Prostate gland (tissue), 2 donors: ENCODE data around the gene POPDC3. TPM values are rescaled to one million over a fixed set of nuclear protein-coding genes. Genes with fewer than 3 reads are reported as not detected.

Experiments used
- DNase-seq: peaks from one replicate; pipeline ENCODE4 v3.0.0-alpha.2; 2019; ENCODE audit warnings: low spot score
- H3K27ac ChIP-seq, 2 donors: fragments of 200-600 bp; sonication (generic); 2 replicates each; pipeline ENCODE4 v1.5.1; 2017 to 2019
- H3K27me3 ChIP-seq: fragments of 200-600 bp; sonication (generic); replicated peaks from 2 replicates; pipeline ENCODE4 v1.5.1; 2019; ENCODE audit not compliant: insufficient read depth
- H3K36me3 ChIP-seq, 2 donors: fragments of 200-600 bp; sonication (generic); 1 replicate in 1 of 2; 2 replicates in 1 of 2; pipeline versions ENCODE4 v1.5.1 to v1.8.1; 2017 to 2019
- H3K4me1 ChIP-seq: fragments of 200-600 bp; sonication (generic); replicated peaks from 2 replicates; pipeline ENCODE4 v1.5.1; 2019
- H3K4me3 ChIP-seq, 2 donors: fragments of 200-600 bp; sonication (generic); 2 replicates each; pipeline ENCODE4 v1.5.1; 2017 to 2019
- H3K9me3 ChIP-seq: fragments of 200-600 bp; sonication (generic); 2 replicates; pipeline ENCODE4 v1.5.1; 2017
- POLR2A ChIP-seq: fragments of 450-650 bp; IDR thresholded peaks from one replicate; pipeline ENCODE4 v1.6.1; 2016; ENCODE audit warnings: antibody characterized with exemption, mild to moderate bottlenecking
- POLR2AphosphoS5 ChIP-seq: sonication (generic); formaldehyde crosslinking; IDR thresholded peaks from one replicate; pipeline ENCODE4 v1.6.1; 2017; ENCODE audit warnings: antibody characterized with exemption
- WGBS: methylation state at CpG from one replicate; pipeline ENCODE4 v1.1.5; 2018; 5-methylcytosine and 5-hydroxymethylcytosine counted together
- intact Hi-C: fragments of 100-400 bp; cut with DNase I; formaldehyde crosslinking; loops from one replicate; pipeline ENCODE4 v1.14.2; 2022
- total RNA-seq, 2 donors: library from RNA; depleted of rRNA; stranded (reverse); fragments of >200 nt; gene quantifications; one replicate each; pipeline ENCODE4 v1.1.0, GENCODE V29; 2016
- TF ChIP-seq, protein P1 (sequence below), 4 experiments: fragments of 200-600 bp in 2 of 4; fragments of 450-650 bp in 2 of 4; sonication (generic) in 2 of 4; IDR thresholded peaks; 1 replicate in 3 of 4; 2 replicates in 1 of 4; pipeline ENCODE4 v1.5.1; 2016 to 2019; ENCODE audit warnings: antibody characterized with exemption in 4 of 4, mild to moderate bottlenecking in 2 of 4, moderate library complexity in 2 of 4

POPDC3 gene
- total RNA-seq, 2 donors from 2014 or later: 2.3 TPM; not detected in 1

DNA sequence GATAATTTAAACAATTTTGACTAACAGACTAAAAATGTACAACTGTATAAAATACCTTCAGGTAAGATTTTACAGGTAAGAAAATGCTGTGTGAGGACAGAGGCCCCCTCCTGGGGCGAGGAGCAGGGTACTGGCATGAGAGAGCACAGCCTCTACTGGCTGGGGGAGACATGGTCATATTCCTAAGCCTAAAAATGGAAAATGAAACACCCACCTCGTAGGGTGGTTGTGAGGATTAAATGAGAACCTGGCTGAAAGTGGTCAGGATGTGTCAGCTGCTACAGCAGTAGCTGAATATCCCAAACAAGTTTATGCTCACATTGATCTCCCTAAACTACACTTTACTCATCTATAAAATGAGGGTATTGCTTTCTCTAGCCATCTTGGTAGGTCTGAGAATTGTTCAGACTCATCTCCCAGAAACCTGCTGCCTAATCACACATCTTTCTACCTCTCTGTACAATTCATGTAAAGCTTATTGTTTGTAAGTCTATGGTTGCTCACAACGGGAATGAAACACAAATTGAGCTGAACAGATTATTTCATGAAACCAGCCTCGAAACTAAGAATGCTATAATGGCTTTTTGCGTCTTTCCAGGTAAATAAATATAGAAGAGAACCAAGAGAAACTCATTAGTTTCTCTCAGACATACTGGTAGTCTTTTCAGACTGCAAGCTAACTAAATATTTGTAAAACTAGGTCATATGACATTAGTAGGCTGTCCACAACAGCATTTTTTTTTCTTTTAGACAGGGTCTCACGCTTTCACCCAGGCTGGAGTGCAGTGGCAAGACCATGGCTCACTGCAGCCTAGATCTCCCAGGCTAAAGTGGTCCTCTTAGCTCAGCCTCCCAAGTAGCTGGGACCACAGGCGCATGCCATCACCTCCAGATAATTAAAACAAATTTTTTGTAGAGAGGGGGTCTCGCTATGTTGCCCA, 69.6 kb downstream of the POPDC3 start:
- H3K4me3 ChIP-seq: no peak overlapping the region
- intact Hi-C loops: no loop called here
- H3K27me3 ChIP-seq: no peaks in the 10 kb centered on the region
- DNase-seq: no peak
- no peak overlapping the region for H3K27ac ChIP-seq
- no peak for TF ChIP-seq POLR2A
- TF ChIP-seq POLR2AphosphoS5: no peak
- TF ChIP-seq, protein P1, sequence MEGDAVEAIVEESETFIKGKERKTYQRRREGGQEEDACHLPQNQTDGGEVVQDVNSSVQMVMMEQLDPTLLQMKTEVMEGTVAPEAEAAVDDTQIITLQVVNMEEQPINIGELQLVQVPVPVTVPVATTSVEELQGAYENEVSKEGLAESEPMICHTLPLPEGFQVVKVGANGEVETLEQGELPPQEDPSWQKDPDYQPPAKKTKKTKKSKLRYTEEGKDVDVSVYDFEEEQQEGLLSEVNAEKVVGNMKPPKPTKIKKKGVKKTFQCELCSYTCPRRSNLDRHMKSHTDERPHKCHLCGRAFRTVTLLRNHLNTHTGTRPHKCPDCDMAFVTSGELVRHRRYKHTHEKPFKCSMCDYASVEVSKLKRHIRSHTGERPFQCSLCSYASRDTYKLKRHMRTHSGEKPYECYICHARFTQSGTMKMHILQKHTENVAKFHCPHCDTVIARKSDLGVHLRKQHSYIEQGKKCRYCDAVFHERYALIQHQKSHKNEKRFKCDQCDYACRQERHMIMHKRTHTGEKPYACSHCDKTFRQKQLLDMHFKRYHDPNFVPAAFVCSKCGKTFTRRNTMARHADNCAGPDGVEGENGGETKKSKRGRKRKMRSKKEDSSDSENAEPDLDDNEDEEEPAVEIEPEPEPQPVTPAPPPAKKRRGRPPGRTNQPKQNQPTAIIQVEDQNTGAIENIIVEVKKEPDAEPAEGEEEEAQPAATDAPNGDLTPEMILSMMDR (IDR thresholded peaks at IDR 0.05): no peak
- no peaks in the 10 kb centered on the region for H3K4me1 ChIP-seq
- no peaks in the 10 kb centered on the region for H3K9me3 ChIP-seq
- H3K36me3 ChIP-seq: no peaks in the 10 kb centered on the region
- WGBS: 70% methylated on average over 8 of the region's 8 CpGs

DNA sequence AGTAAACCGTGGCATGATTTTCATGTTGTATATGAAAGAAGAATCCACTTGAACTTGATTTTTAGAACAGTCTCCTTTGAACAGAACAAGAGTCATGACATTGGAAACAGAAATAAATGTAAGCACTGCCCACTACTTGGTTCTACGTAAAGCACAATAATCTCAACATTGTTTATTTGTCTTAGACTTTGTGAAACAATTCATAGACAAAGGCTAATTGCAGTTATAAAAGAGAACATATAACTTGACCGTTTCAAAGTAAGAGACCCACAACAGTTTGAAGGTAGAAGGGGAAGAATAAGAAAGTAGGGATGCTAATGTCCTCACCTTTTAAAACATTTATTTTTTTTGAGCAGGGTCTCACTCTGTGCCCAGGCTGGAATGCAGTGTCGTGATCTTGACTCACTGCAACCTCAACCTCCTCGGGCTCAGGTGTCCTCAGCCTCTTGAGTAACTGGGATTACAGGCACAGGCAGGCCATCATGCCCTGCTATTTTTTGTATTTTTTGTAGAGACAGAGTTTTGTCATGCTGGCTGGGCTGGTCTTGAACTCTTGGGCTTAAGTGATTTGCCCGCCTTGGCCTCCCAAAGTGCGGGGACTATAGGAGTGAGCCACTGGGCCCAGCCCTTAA, 71.1 kb downstream of the POPDC3 start:
- Histone ChIP-seq H3K27me3 (no peaks in the 10 kb centered on the region), H3K4me3 (no peak overlapping the region), H3K36me3 (no peaks in the 10 kb centered on the region), H3K9me3 (no peaks in the 10 kb centered on the region), H3K4me1 (no peaks in the 10 kb centered on the region), H3K27ac (no peak overlapping the region)
- intact Hi-C loops: no loop called here
- TF ChIP-seq, protein P1 (IDR thresholded peaks at IDR 0.05): no peak
- TF ChIP-seq POLR2A (no peak), POLR2AphosphoS5 (no peak)
- no peak for DNase-seq
- WGBS: 77% methylated on average over 7 of the region's 7 CpGs

Other genes with a start within 250 kb of the POPDC3 start
- 1 to 10 TPM in 1 of 2 donors, not detected in 1; 2.6 TPM for gene LIN28B, start 222.9 kb downstream of the POPDC3 start, total RNA-seq
- 10 to 100 TPM in 1 of 2 donors, 1 to 10 TPM in 1; 8.9 to 54.5 TPM for gene PREP, start 223.1 kb upstream of the POPDC3 start, total RNA-seq